HepG2 (cell line): Measurements from ENCODE around the gene DUSP22. TPM values are rescaled to one million over a fixed set of nuclear protein-coding genes. Genes with fewer than 3 reads are reported as not detected.

Source experiments
- ATAC-seq: fragments of 200-7000 bp; cut with Tn5 transposase; 3 replicates; pipeline ENCODE4 v1.9.1; 2020; ENCODE audit warnings: mild to moderate bottlenecking, moderate library complexity
- BruUV-seq: library from RNA; stranded (reverse); fragments of 400-500 nt; replicated peaks from 2 replicates; lab custom pipeline; 2021; lab: Mats Ljungman, UMichigan
- CTCF ChIA-PET: fragments of 300-600 bp; formaldehyde crosslinking; extraction: SDS; loops from one replicate; lab custom pipeline; 2021; ENCODE audit warnings: low total read pairs, inconsistent platforms, low intra/inter-chr PET ratio; lab: Yijun Ruan, JAX
- POLR2A ChIA-PET: fragments of 350-600 bp; sonication (Branson Sonifier 250); formaldehyde crosslinking; loops from one replicate; lab custom pipeline; 2020; ENCODE audit warnings: antibody characterized with exemption, inconsistent platforms; lab: Yijun Ruan, JAX
- DNase-seq: peaks from one replicate; pipeline ENCODE4 v3.0.0-alpha.2; 2015; ENCODE audit warnings: low spot score
- FAIRE-seq: peaks from 3 replicates; lab custom pipeline; 2011; peaks lifted over from hg19 to GRCh38; lab: Jason Lieb, UNC
- H2AFZ ChIP-seq: one replicate; pipeline ENCODE4 v1.6.1; 2011; ENCODE audit warnings: low read length, inconsistent platforms
- H3K27ac ChIP-seq: fragments of 300-600 bp; 3 replicates; pipeline ENCODE4 v1.8.0; 2011; ENCODE audit warnings: mixed run types, mild to moderate bottlenecking, mixed read lengths, low read length, inconsistent platforms; ENCODE audit not compliant: insufficient read depth; ENCODE audit errors: extremely low read length
- H3K27me3 ChIP-seq, 2 experiments: fragments of 200-600 bp in 1 of 2; 2 replicates in 1 of 2; 3 replicates in 1 of 2; pipeline versions ENCODE4 v1.6.0 to v1.8.0; 2011; ENCODE audit warnings: low read length in 2 of 2, mild to moderate bottlenecking in 2 of 2, moderate library complexity in 2 of 2, inconsistent platforms in 1 of 2; ENCODE audit not compliant: insufficient read depth in 2 of 2, control insufficient read depth in 1 of 2
- H3K36me3 ChIP-seq, 2 experiments: fragments of 200-600 bp in 1 of 2; replicated peaks in 1 of 2; 2 replicates in 1 of 2; 3 replicates in 1 of 2; pipeline versions ENCODE4 v1.5.1 to v1.8.0; 2011; ENCODE audit warnings: low read length in 2 of 2, inconsistent platforms in 1 of 2; ENCODE audit not compliant: insufficient read depth in 2 of 2, control insufficient read depth in 1 of 2
- H3K4me1 ChIP-seq: 2 replicates; pipeline ENCODE4 v1.5.1; 2012; ENCODE audit warnings: low read length, inconsistent platforms; ENCODE audit not compliant: insufficient read depth
- H3K4me2 ChIP-seq: 2 replicates; pipeline ENCODE4 v1.6.0; 2011; ENCODE audit warnings: low read depth, low read length, inconsistent platforms
- H3K4me3 ChIP-seq, 3 experiments: fragments of 200-600 bp in 1 of 3; sonication (generic), shearing (Covaris generic) in 1 of 3; replicated peaks in 1 of 3; 2 replicates each; pipeline ENCODE4 v1.5.1; 2011 to 2016; ENCODE audit warnings: low read length in 3 of 3, inconsistent platforms in 2 of 3, low read depth in 2 of 3, mild to moderate bottlenecking in 2 of 3, control low read depth in 1 of 3, mixed read lengths in 1 of 3; ENCODE audit not compliant: insufficient read depth in 1 of 3
- H3K79me2 ChIP-seq: one replicate; pipeline ENCODE4 v1.6.1; 2011; ENCODE audit warnings: low read length, inconsistent platforms; ENCODE audit not compliant: insufficient read depth
- H3K9ac ChIP-seq: 2 replicates; pipeline ENCODE4 v1.6.0; 2011; ENCODE audit warnings: mild to moderate bottlenecking, low read depth, low read length, inconsistent platforms; ENCODE audit not compliant: insufficient read depth
- H3K9me3 ChIP-seq: 2 replicates; pipeline ENCODE4 v1.5.1; 2012; ENCODE audit warnings: mild to moderate bottlenecking, low read length
- H4K20me1 ChIP-seq: 2 replicates; pipeline ENCODE4 v1.6.0; 2011; ENCODE audit warnings: inconsistent platforms, mild to moderate bottlenecking, low read length, moderate library complexity; ENCODE audit not compliant: insufficient read depth
- DPF2 ChIP-seq: sonication (generic); formaldehyde crosslinking; IDR thresholded peaks from 2 replicates; pipeline ENCODE4 v1.4.0; 2020; ENCODE audit warnings: mild to moderate bottlenecking, low read depth, missing genetic modification reagents, borderline replicate concordance
- FOXC1 ChIP-seq: sonication (generic); formaldehyde crosslinking; IDR thresholded peaks from 2 replicates; pipeline ENCODE4 v1.8.0; 2022; ENCODE audit warnings: mild to moderate bottlenecking, missing genetic modification reagents, borderline replicate concordance
- MTF2 ChIP-seq: sonication (generic); formaldehyde crosslinking; IDR thresholded peaks from 2 replicates; pipeline ENCODE4 v1.5.0; 2020; ENCODE audit warnings: missing genetic modification reagents, borderline replicate concordance
- MYPOP ChIP-seq: sonication (generic); formaldehyde crosslinking; IDR thresholded peaks from 2 replicates; pipeline ENCODE4 v1.8.1; 2023; ENCODE audit warnings: mild to moderate bottlenecking, moderate library complexity, missing genetic modification reagents
- NFYC ChIP-seq: IDR thresholded peaks from 2 replicates; pipeline ENCODE4 v1.6.1; 2016; ENCODE audit warnings: missing genetic modification reagents, missing compliant biosample characterization
- PAX8 ChIP-seq: sonication (generic); formaldehyde crosslinking; IDR thresholded peaks from 2 replicates; pipeline ENCODE4 v1.8.0; 2022; ENCODE audit warnings: mild to moderate bottlenecking, missing genetic modification reagents, borderline replicate concordance
- POLR2AphosphoS2 ChIP-seq: IDR thresholded peaks from 2 replicates; pipeline ENCODE4 v1.6.1; 2011; ENCODE audit warnings: low read depth, low read length, improper control_type of control experiment
- RARG ChIP-seq: sonication (generic); formaldehyde crosslinking; IDR thresholded peaks from 2 replicates; pipeline ENCODE4 v1.4.0; 2020; ENCODE audit warnings: low read depth, mild to moderate bottlenecking, missing genetic modification reagents
- REPIN1 ChIP-seq: sonication (generic); formaldehyde crosslinking; IDR thresholded peaks from 2 replicates; pipeline ENCODE4 v1.8.0; 2022; ENCODE audit warnings: missing genetic modification reagents, low read depth, mild to moderate bottlenecking, borderline replicate concordance
- SNAPC2 ChIP-seq: sonication (generic); formaldehyde crosslinking; IDR thresholded peaks from 2 replicates; pipeline ENCODE4 v1.8.1; 2022; ENCODE audit warnings: mild to moderate bottlenecking, missing genetic modification reagents
- TAF15 ChIP-seq: fragments of 200-400 bp; formaldehyde crosslinking; IDR thresholded peaks from one replicate; pipeline ENCODE4 v1.6.1; 2018; ENCODE audit warnings: mild to moderate bottlenecking, low read depth, low read length; ENCODE audit not compliant: poor library complexity, severe bottlenecking
- ZNF251 ChIP-seq: sonication (generic); formaldehyde crosslinking; IDR thresholded peaks from 2 replicates; pipeline ENCODE4 v1.9.0; 2021; ENCODE audit warnings: mild to moderate bottlenecking, missing genetic modification reagents
- ZNF619 ChIP-seq: sonication (generic); formaldehyde crosslinking; IDR thresholded peaks from 2 replicates; pipeline ENCODE4 v1.4.0; 2020; ENCODE audit warnings: mild to moderate bottlenecking, missing genetic modification reagents
- ZSCAN20 ChIP-seq: sonication (generic); formaldehyde crosslinking; IDR thresholded peaks from 2 replicates; pipeline ENCODE4 v1.4.0; 2020; ENCODE audit warnings: missing genetic modification reagents, mild to moderate bottlenecking, borderline replicate concordance
- ZSCAN9 ChIP-seq: IDR thresholded peaks from 2 replicates; pipeline ENCODE4 v1.6.1; 2016; ENCODE audit warnings: borderline replicate concordance
- WGBS: methylation state at CpG from one replicate; pipeline ENCODE4 v1.1.6; 2017; ENCODE audit warnings: low lambda C conversion rate; 5-methylcytosine and 5-hydroxymethylcytosine counted together
- in situ Hi-C: cut with HindIII; loops from 2 replicates; pipeline ENCODE4 v1.10.0; 2017; ENCODE audit warnings: low pct_unique_long_range_greater_than_20kb; ENCODE audit not compliant: extremely low pct_ligation_motif_present
- intact Hi-C: fragments of 100-400 bp; cut with micrococcal nuclease; formaldehyde crosslinking; loops from one replicate; pipeline ENCODE4 v1.10.0; 2022; ENCODE audit not compliant: unreplicated experiment
- polyA plus RNA-seq, 8 experiments: library from polyadenylated mRNA; depleted of rRNA in 3 of 8; stranded (reverse) in 7 of 8; unstranded in 1 of 8; fragments of >200 nt; fragmentation: Illumina TruSeq in 4 of 8; extraction: Trizol in 4 of 8; gene quantifications; 2 replicates each; pipeline versions ENCODE4 v1.2.1 to v1.2.3, GENCODE V29; 2011 to 2016; ENCODE audit warnings: low read depth in 4 of 8, missing spikeins in 1 of 8, mixed read lengths in 1 of 8; ENCODE audit not compliant: insufficient read depth in 1 of 8
- total RNA-seq, 5 experiments: library from RNA; depleted of rRNA; stranded (reverse); fragments of >200 nt; fragmentation: Illumina TruSeq; extraction: Trizol; gene quantifications; 2 replicates each; pipeline ENCODE4 v1.2.3, GENCODE V29; 2016; ENCODE audit warnings: low read depth in 1 of 5
- TF ChIP-seq, protein P1 (sequence below): sonication (generic); formaldehyde crosslinking; IDR thresholded peaks from 2 replicates; pipeline ENCODE4 v1.8.0; 2022; ENCODE audit warnings: mild to moderate bottlenecking, missing genetic modification reagents, moderate library complexity

Gene DUSP22
- total and polyA plus RNA-seq, 2 of the 13 experiments (the other 11 are each of a cell fraction or from before 2014, with no cell fraction given) = 20.2 to 32.8 TPM

GRCh38 chr6:397604-398003 is 105.3 kb downstream of the DUSP22 start (continued):
- no peak for TF ChIP-seq FOXC1

- intact Hi-C loops = no loop called here
- DNase-seq = no peak
Observed at GRCh38 chr6:398065-398464, 105.8 kb downstream of the DUSP22 start.

DNA sequence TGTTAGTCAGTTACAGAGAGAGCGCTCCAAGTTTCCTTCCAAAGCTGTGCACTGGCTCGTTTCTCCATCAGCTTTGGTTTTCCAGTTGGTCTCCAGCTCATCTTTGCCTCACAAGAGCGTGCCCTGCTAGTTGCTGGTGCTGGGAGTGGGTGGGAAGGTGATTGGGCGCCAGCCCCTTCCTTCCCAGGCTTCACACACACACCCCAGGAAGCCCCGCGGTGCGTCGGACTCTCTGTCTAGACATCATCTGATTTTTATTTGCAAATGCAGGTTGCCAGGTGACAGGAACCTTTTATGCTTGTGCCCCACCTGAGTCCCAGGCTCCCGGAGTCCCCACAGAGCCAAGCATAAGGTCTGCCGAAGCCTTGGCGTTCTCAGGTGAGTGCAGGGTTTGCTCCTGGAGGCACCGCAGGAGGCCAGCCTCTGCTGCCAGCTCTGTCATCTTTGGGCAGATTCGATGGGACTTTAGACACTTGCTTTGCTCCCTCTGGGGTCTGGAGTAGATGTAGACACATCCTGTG is 106.3 kb downstream of the DUSP22 start:
- 18% methylated on average over 13 of the region's 13 CpGs for WGBS
- no peak for FAIRE-seq
- in situ Hi-C loops = no loop called here
- H3K4me3 ChIP-seq = no peak overlapping the region
- no peaks in the 10 kb centered on the region for H3K36me3 ChIP-seq
- intact Hi-C loops = no loop called here
- CTCF ChIA-PET = no interaction called here
- no peaks in the 10 kb centered on the region for H3K9me3 ChIP-seq
- H3K27ac ChIP-seq = no peak overlapping the region
- peaks cover 17 to 84% of the 10 kb centered on the region in 2 experiments for H3K27me3 ChIP-seq
- ATAC-seq = no peak
- H3K4me2 ChIP-seq = no peak overlapping the region
- DNase-seq = no peak
- POLR2A ChIA-PET = interaction anchor here (0.6 kb wide), 1 partner anchor 1164 kb away, joined by 3 read pairs; no protein-coding TSS in a partner anchor
- BruUV-seq = no TSS peak
- 0 out of 2 replicates have a peak, but pooled peaks cover 3% of the 10 kb centered on the region for H4K20me1 ChIP-seq
- H2AFZ ChIP-seq = no peak overlapping the region
- H3K4me1 ChIP-seq = no peaks in the 10 kb centered on the region
- H3K79me2 ChIP-seq = no peaks in the 10 kb centered on the region
- H3K9ac ChIP-seq = no peak overlapping the region
- TF ChIP-seq RARG (CRISPR knock-in tag) = no peak
- TF ChIP-seq ZNF619 (CRISPR knock-in tag) = no peak
- no peak for TF ChIP-seq TAF15
- TF ChIP-seq REPIN1 (CRISPR knock-in tag) = no peak
- no peak for TF ChIP-seq POLR2AphosphoS2
- TF ChIP-seq MTF2 (CRISPR knock-in tag) = no peak
- no peak for TF ChIP-seq MYPOP (CRISPR knock-in tag)
- no peak for TF ChIP-seq ZSCAN9 (CRISPR knock-in tag)
- TF ChIP-seq, protein P1, sequence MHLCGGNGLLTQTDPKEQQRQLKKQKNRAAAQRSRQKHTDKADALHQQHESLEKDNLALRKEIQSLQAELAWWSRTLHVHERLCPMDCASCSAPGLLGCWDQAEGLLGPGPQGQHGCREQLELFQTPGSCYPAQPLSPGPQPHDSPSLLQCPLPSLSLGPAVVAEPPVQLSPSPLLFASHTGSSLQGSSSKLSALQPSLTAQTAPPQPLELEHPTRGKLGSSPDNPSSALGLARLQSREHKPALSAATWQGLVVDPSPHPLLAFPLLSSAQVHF = no peak

More at GRCh38 chr6:398065-398464, 105.8 kb downstream of the DUSP22 start:
- H3K4me2 ChIP-seq = no peak overlapping the region
- no peaks in the 10 kb centered on the region for H3K79me2 ChIP-seq
- TF ChIP-seq NFYC (CRISPR knock-in tag) (no peak), PAX8 (CRISPR knock-in tag) (no peak), SNAPC2 (CRISPR knock-in tag) (no peak), ZNF251 (CRISPR knock-in tag) (no peak), ZSCAN20 (CRISPR knock-in tag) (no peak), DPF2 (CRISPR knock-in tag) (no peak)
- H3K9me3 ChIP-seq = no peaks in the 10 kb centered on the region
- H4K20me1 ChIP-seq = 0 out of 2 replicates have a peak, but pooled peaks cover 3% of the 10 kb centered on the region
- no peak overlapping the region for H3K9ac ChIP-seq
- H2AFZ ChIP-seq = no peak overlapping the region
- no TSS peak for BruUV-seq
- WGBS = 30% methylated on average over 2 of the region's 2 CpGs
- ATAC-seq (no peak), FAIRE-seq (no peak)
- H3K27ac ChIP-seq = no peak overlapping the region
- in situ Hi-C loops = no loop called here
- peaks cover 14 to 84% of the 10 kb centered on the region in 2 experiments for H3K27me3 ChIP-seq
- no peak overlapping the region for H3K4me3 ChIP-seq
- no peaks in the 10 kb centered on the region for H3K4me1 ChIP-seq
- ChIA-PET CTCF (no interaction called here), POLR2A (no interaction called here)
- no peaks in the 10 kb centered on the region for H3K36me3 ChIP-seq
